Measurements from ENCODE around the gene MGMT. TPM values are rescaled to one million over a fixed set of nuclear protein-coding genes. Genes with fewer than 3 reads are reported as not detected.

The MGMT gene
- total and polyA plus RNA-seq, 2 of the 4 experiments (the other 2 are of a cell fraction), result 11.5 to 17.8 TPM

- CTCF ChIA-PET, result no interaction called here
- no peak overlapping the region for H2BK20ac ChIP-seq (ENCODE audit: low read depth, low read length)
- no peak overlapping the region for H2BK120ac ChIP-seq (ENCODE audit: low read depth, low read length)
- H4K91ac ChIP-seq (ENCODE audit: insufficient read depth, low read depth, low read length), result no peak overlapping the region
- H3K36me3 ChIP-seq (ENCODE audit: control insufficient read depth, insufficient read depth, low read length), result no peaks in the 10 kb centered on the region
- no peak overlapping the region for H3K18ac ChIP-seq (ENCODE audit: low read depth, low read length)
- POLR2A ChIA-PET (ENCODE audit: unreplicated experiment), result no interaction called here
- H4K20me1 ChIP-seq (ENCODE audit: insufficient read depth, low read length), result no peaks in the 10 kb centered on the region
- TF ChIP-seq BHLHE40 (IDR thresholded peaks at IDR 0.05; ENCODE audit: low read depth, low read length) (no peak), RFX5 (IDR thresholded peaks at IDR 0.05; ENCODE audit: low read depth, low read length) (no peak), SMC3 (IDR thresholded peaks at IDR 0.05; ENCODE audit: low read depth, low read length) (no peak), NFE2L2 (IDR thresholded peaks at IDR 0.05; ENCODE audit: low read depth, low read length) (no peak), POLR2A (IDR thresholded peaks at IDR 0.05; ENCODE audit: low read depth, low read length) (no peak), CEBPB (IDR thresholded peaks at IDR 0.05; ENCODE audit: low read depth, low read length) (peak; percentile 58; the same call in 1 of the 2 replicates)
- intact Hi-C loops (cut with micrococcal nuclease), result no loop called here
- no peaks in the 10 kb centered on the region for H3K79me1 ChIP-seq (ENCODE audit: low read depth in 1 of 2, low read length in 2 of 2)
- no peak for DNase-seq
- no peaks in the 10 kb centered on the region for H3K9me3 ChIP-seq (ENCODE audit: control insufficient read depth, insufficient read depth, low read length)
- H3K4me1 ChIP-seq (ENCODE audit: control insufficient read depth, insufficient read depth, low read length), result no peaks in the 10 kb centered on the region
- WGBS, 2 experiments (ENCODE audit: extremely low coverage in 2 of 2, insufficient read length in 1 of 2), result no CpG with 5 or more reads among the region's 8 CpGs
- H2BK15ac ChIP-seq (ENCODE audit: low read depth, low read length), result no peak overlapping the region
- no peak overlapping the region for H2AK9ac ChIP-seq (replicated peaks; ENCODE audit: low read depth, low read length, poor library complexity)
- ATAC-seq (ENCODE audit: low read depth), result no peak
- H3K9ac ChIP-seq (ENCODE audit: low read depth, low read length), result no peak overlapping the region
- H2BK5ac ChIP-seq (ENCODE audit: low read depth, low read length, poor library complexity, severe bottlenecking), result no peak overlapping the region
- no peak overlapping the region for H4K8ac ChIP-seq (ENCODE audit: low read depth in 2 of 2, low read length in 2 of 2)
- in situ Hi-C loops (cut with MboI; ENCODE audit: low sequenced_read_pairs), result no loop called here
- no peak overlapping the region for H2AFZ ChIP-seq (replicated peaks; ENCODE audit: low read length, poor library complexity)
- no peak overlapping the region for H3K56ac ChIP-seq (ENCODE audit: extremely low read depth, insufficient read depth, low read length)
- H3K4ac ChIP-seq (ENCODE audit: low read depth, low read length), result no peak overlapping the region
- no peak overlapping the region for H2AK5ac ChIP-seq (ENCODE audit: low read depth, low read length)
- H3K27me3 ChIP-seq (ENCODE audit: control insufficient read depth, insufficient read depth, low read length), result no peaks in the 10 kb centered on the region
- no peak overlapping the region for H4K5ac ChIP-seq (ENCODE audit: low read depth, low read length)
- H3K4me3 ChIP-seq (ENCODE audit: insufficient read depth, low read depth, low read length), result no peak overlapping the region
- H3K4me2 ChIP-seq (ENCODE audit: low read depth, low read length), result no peak overlapping the region
- BruUV-seq (replicated peaks), result no TSS peak
- H3K9me1 ChIP-seq (ENCODE audit: insufficient read depth, low read length), result no peaks in the 10 kb centered on the region
- no peak overlapping the region for H3K23ac ChIP-seq (ENCODE audit: low read depth, low read length)
- no peak overlapping the region for H3K27ac ChIP-seq (ENCODE audit: insufficient read depth, low read length)
- H3K14ac ChIP-seq (replicated peaks; ENCODE audit: low read depth, low read length), result no peak overlapping the region
- dilution Hi-C loops (cut with HindIII; ENCODE audit: low sequenced_read_pairs, unreplicated experiment), result no loop called here
These were observed 140.6 kb downstream of the MGMT start for GRCh38 chr10:129607607-129608109.

Measured in IMR-90 (cell line).